Right ventricle myocardium superior (tissue), 1 donor: Measurements from ENCODE around the gene ST7L. TPM values are rescaled to one million over a fixed set of nuclear protein-coding genes. Genes with fewer than 3 reads are reported as not detected.
"Not testable (repeated sequence)": the region's sequence is repeated elsewhere in the genome, so short reads cannot be mapped to it uniquely, and the experiment has no call there.

Source experiments
- ATAC-seq: fragments of 200-7000 bp; cut with Tn5 transposase; one replicate; pipeline ENCODE4 v1.9.1; 2020; ENCODE audit warnings: mild to moderate bottlenecking; ENCODE audit not compliant: poor library complexity
- DNase-seq: peaks from one replicate; pipeline ENCODE4 v3.0.0-alpha.2; 2020
- intact Hi-C: fragments of 100-400 bp; cut with DNase I; formaldehyde crosslinking; loops from one replicate; pipeline ENCODE4 v1.11.2; 2022
- long read RNA-seq: library from polyadenylated mRNA; unstranded; transcript quantifications from one replicate; pipeline ENCODE4 v2.0.0, GENCODE V29; 2021
- total RNA-seq: library from RNA; stranded (reverse); fragmentation: NEBNext Ultra II Directional; extraction: Animal tissue kit (Norgen Biotek cat#: 25700); gene quantifications from one replicate; pipeline ENCODE4 v1.2.1, GENCODE V29; 2021
- donor health status: DM: no; HTN: yes; CAD: no; lungs with severe emphysema.

Gene ST7L
- total RNA-seq = 11.9 TPM
- long read RNA-seq, full-length matches to known transcripts = 17 of 28 reads
- long read RNA-seq, partial matches to known transcripts = 2 of 28 reads
- long read RNA-seq, other reads (novel, unspliced or antisense) = 9 of 28 reads

- DNase-seq = peak; percentile 84
- intact Hi-C loops = loop anchor here (10.0 kb wide), 1 partner anchor 114 kb away; the partner anchor contains the start of gene WNT2B
- ATAC-seq = peak; percentile 93
These were observed at the start of gene ST7L for GRCh38 chr1:112618721-112619517. Gene ST7L (minus strand): TSS chr1:112619141. CDS start chr1:112619113, 28 bp downstream.

- intact Hi-C loops = no loop called here
- no peak for DNase-seq
- no peak for ATAC-seq
These were observed 48.0 kb upstream of the ST7L start for GRCh38 chr1:112666946-112667345.

GRCh38 chr1:112665857-112666256 is 46.9 kb upstream of the ST7L start:
- intact Hi-C loops = no loop called here
- ATAC-seq (no peak), DNase-seq (no peak)

- DNase-seq (no peak), ATAC-seq (no peak)
- intact Hi-C loops = no loop called here
These were observed 32.3 kb upstream of the ST7L start for GRCh38 chr1:112651205-112651604.

- ATAC-seq (no peak), DNase-seq (no peak)
- intact Hi-C loops = no loop called here
These were observed 27.3 kb upstream of the ST7L start for GRCh38 chr1:112646225-112646624.

- intact Hi-C loops = no loop called here
- no peak for DNase-seq
- no peak for ATAC-seq
These were observed 24.1 kb upstream of the ST7L start for GRCh38 chr1:112643080-112643479.

GRCh38 chr1:112640437-112640836 is 21.5 kb upstream of the ST7L start:
- ATAC-seq, intact Hi-C loops, DNase-seq: not testable (repeated sequence)

- intact Hi-C loops = no loop called here
- no peak for ATAC-seq
These were observed 19.1 kb upstream of the ST7L start for GRCh38 chr1:112638110-112638428.

GRCh38 chr1:112637254-112638109 is 18.5 kb upstream of the ST7L start:
- DNase-seq = no peak
- ATAC-seq = peak; percentile 18
- intact Hi-C loops = no loop called here

More at GRCh38 chr1:112638110-112638428, 19.1 kb upstream of the ST7L start:
- no peak for DNase-seq

- DNase-seq = no peak
These were observed 17.8 kb upstream of the ST7L start for GRCh38 chr1:112636597-112637253.

GRCh38 chr1:112636056-112636455 is 17.1 kb upstream of the ST7L start:
- intact Hi-C loops = no loop called here

More at GRCh38 chr1:112636597-112637253, 17.8 kb upstream of the ST7L start:
- no peak for ATAC-seq
- intact Hi-C loops = no loop called here

GRCh38 chr1:112634367-112634766 is 15.4 kb upstream of the ST7L start:
- no peak for ATAC-seq
- intact Hi-C loops = no loop called here
- no peak for DNase-seq

More at GRCh38 chr1:112636056-112636455, 17.1 kb upstream of the ST7L start:
- DNase-seq = no peak
- ATAC-seq = no peak

GRCh38 chr1:112633628-112634027 is 14.7 kb upstream of the ST7L start:
- DNase-seq = no peak
- ATAC-seq = no peak
- intact Hi-C loops = no loop called here

GRCh38 chr1:112629256-112629655 is 10.3 kb upstream of the ST7L start:
- intact Hi-C loops = loop anchor here (10.0 kb wide), 1 partner anchor 234 kb away; the partner anchor contains the start of gene CTTNBP2NL
- no peak for DNase-seq
- no peak for ATAC-seq

GRCh38 chr1:112628516-112628915 is 9.6 kb upstream of the ST7L start:
- no peak for ATAC-seq
- intact Hi-C loops = loop anchor here (10.0 kb wide), 1 partner anchor 234 kb away; the partner anchor contains the start of gene CTTNBP2NL
- DNase-seq = no peak

GRCh38 chr1:112626887-112627286 is 7.9 kb upstream of the ST7L start:
- intact Hi-C loops = loop anchor here (10.0 kb wide), 1 partner anchor 232 kb away; the partner anchor contains the start of gene CTTNBP2NL
- DNase-seq (no peak), ATAC-seq (no peak)

- DNase-seq (no peak), ATAC-seq (no peak)
- intact Hi-C loops = loop anchor here (10.0 kb wide), 1 partner anchor 231 kb away; the partner anchor contains the start of gene CTTNBP2NL
These were observed 7.3 kb upstream of the ST7L start for GRCh38 chr1:112626193-112626592.

GRCh38 chr1:112625696-112626095 is 6.8 kb upstream of the ST7L start:
- intact Hi-C loops = loop anchor here (10.0 kb wide), 1 partner anchor 231 kb away; the partner anchor contains the start of gene CTTNBP2NL
- ATAC-seq (peak; percentile 28), DNase-seq (no peak)
